ENCODE data around the gene SYTL2. TPM values are rescaled to one million over a fixed set of nuclear protein-coding genes. Genes with fewer than 3 reads are reported as not detected.

Gene SYTL2
- total and polyA plus RNA-seq, 2 experiments from 2014 or later, result 3.4 to 7.2 TPM

GRCh38 chr11:85695546-85695945 is 115.4 kb downstream of the SYTL2 start:
- ATAC-seq (no peak), DNase-seq (ENCODE audit: low spot score) (no peak)
- Histone ChIP-seq H3K4me3 (no peak overlapping the region), H2AFZ (no peak overlapping the region), H3K36me3 (ENCODE audit: insufficient read depth) (no peaks in the 10 kb centered on the region), H3K4me1 (ENCODE audit: insufficient read depth) (peaks cover 2% of the 10 kb centered on the region; the same call in 1 of the 2 replicates), H3K9me2 (ENCODE audit: insufficient read depth) (no peaks in the 10 kb centered on the region), H3F3A (replicated peaks; ENCODE audit: low read depth) (no peaks in the 10 kb centered on the region), H4K20me1 (replicated peaks; ENCODE audit: insufficient read depth) (no peaks in the 10 kb centered on the region), H3K27ac (ENCODE audit: low read depth) (no peak overlapping the region), H3K27me3 (ENCODE audit: insufficient read depth) (no peaks in the 10 kb centered on the region), H3K4me2 (no peak overlapping the region), H3K79me2 (replicated peaks; ENCODE audit: insufficient read depth) (no peaks in the 10 kb centered on the region)
- no peak overlapping the region for H3K27ac Mint-ChIP-seq
- no peak for TF ChIP-seq POLR2AphosphoS5 (IDR thresholded peaks at IDR 0.05; ENCODE audit: low read depth)
- H3K4me3 Mint-ChIP-seq, result no peak overlapping the region
- H3K36me3 Mint-ChIP-seq (ENCODE audit: low read depth), result no peaks in the 10 kb centered on the region
- H3K4me1 Mint-ChIP-seq, result peaks cover 7% of the 10 kb centered on the region
- peaks cover 3% of the 10 kb centered on the region for H3K27me3 Mint-ChIP-seq (ENCODE audit: insufficient read depth, low read depth, poor library complexity)
- no peaks in the 10 kb centered on the region for H3K9me3 Mint-ChIP-seq

DNA sequence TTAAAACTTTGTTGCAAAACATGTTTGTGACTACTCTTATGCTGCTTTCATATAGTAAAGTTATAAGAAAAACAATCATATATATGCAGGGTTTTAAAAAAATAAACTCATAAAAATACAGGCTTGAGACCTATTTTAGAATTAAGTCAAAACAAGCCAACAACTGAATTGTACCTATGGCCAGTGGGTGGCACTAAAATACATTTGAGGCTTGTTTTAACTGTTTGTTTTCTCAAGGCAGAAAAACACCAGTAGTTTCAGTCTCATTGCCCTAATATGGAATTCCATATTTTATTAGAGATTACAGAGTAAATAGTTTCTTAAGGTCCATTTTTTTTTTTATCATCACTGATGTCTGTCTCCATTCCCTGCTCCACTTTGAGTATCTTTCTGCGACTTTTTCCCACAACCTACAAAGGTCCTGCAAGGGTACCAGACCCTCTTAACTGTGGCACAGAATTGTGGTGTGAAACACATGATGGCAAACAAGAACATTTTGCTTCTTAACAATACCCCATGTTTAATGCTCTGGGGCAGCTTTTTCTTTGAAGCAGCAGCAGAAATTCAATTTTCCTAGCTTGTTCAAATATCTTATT is 116.5 kb downstream of the SYTL2 start:
- Mint-ChIP-seq H3K27me3 (ENCODE audit: insufficient read depth, low read depth, poor library complexity) (peaks cover 4% of the 10 kb centered on the region), H3K36me3 (ENCODE audit: low read depth) (no peaks in the 10 kb centered on the region), H3K27ac (no peak overlapping the region), H3K9me3 (no peaks in the 10 kb centered on the region), H3K4me1 (peaks cover 6% of the 10 kb centered on the region), H3K4me3 (no peak overlapping the region)
- no peaks in the 10 kb centered on the region for H3F3A ChIP-seq (replicated peaks; ENCODE audit: low read depth)
- H3K4me3 ChIP-seq, result no peak overlapping the region
- H3K36me3 ChIP-seq (ENCODE audit: insufficient read depth), result no peaks in the 10 kb centered on the region
- H3K4me1 ChIP-seq (ENCODE audit: insufficient read depth), result peaks cover 2% of the 10 kb centered on the region; the same call in 1 of the 2 replicates
- TF ChIP-seq CTCF (conservative IDR thresholded peaks at IDR 0.05; ENCODE audit: low read depth in 2 of 2) (peak; percentile 67 to 72), NANOG (IDR thresholded peaks at IDR 0.05; ENCODE audit: borderline replicate concordance) (no peak)
- H4K20me1 ChIP-seq (replicated peaks; ENCODE audit: insufficient read depth), result no peaks in the 10 kb centered on the region
- no peak; the same call in 1 of the 3 replicates for ATAC-seq
- no peak overlapping the region for H3K4me2 ChIP-seq
- H3K9me2 ChIP-seq (ENCODE audit: insufficient read depth), result no peaks in the 10 kb centered on the region
- DNase-seq (ENCODE audit: low spot score), result peak; percentile 55
- H2AFZ ChIP-seq, result no peak overlapping the region
- H3K27me3 ChIP-seq (ENCODE audit: insufficient read depth), result no peaks in the 10 kb centered on the region
- no peak overlapping the region for H3K27ac ChIP-seq (ENCODE audit: low read depth)
- H3K79me2 ChIP-seq (replicated peaks; ENCODE audit: insufficient read depth), result no peaks in the 10 kb centered on the region

- H3K27me3 ChIP-seq (ENCODE audit: insufficient read depth), result no peaks in the 10 kb centered on the region
- DNase-seq (ENCODE audit: low spot score), result peak; percentile 46
- no peak within 1 kb of the TSS for H3K4me3 ChIP-seq
- no peaks in the 10 kb centered on the region; the same call in 1 of the 2 replicates for H3K4me1 ChIP-seq (ENCODE audit: insufficient read depth)
- no peaks in the 10 kb centered on the region for H3K79me2 ChIP-seq (replicated peaks; ENCODE audit: insufficient read depth)
- TF ChIP-seq NANOG (IDR thresholded peaks at IDR 0.05; ENCODE audit: borderline replicate concordance) (no peak), ZNF331 (CRISPR knock-in tag; IDR thresholded peaks at IDR 0.05; ENCODE audit: low read depth) (no peak), JUNB (IDR thresholded peaks at IDR 0.05; ENCODE audit: unreplicated experiment) (no peak), STAT1 (IDR thresholded peaks at IDR 0.05; ENCODE audit: unreplicated experiment) (no peak), CTCF (conservative IDR thresholded peaks at IDR 0.05; ENCODE audit: low read depth in 2 of 2) (no peak), CREB1 (CRISPR knock-in tag; IDR thresholded peaks at IDR 0.05; ENCODE audit: low read depth) (no peak)
- TF ChIP-seq, protein P1, sequence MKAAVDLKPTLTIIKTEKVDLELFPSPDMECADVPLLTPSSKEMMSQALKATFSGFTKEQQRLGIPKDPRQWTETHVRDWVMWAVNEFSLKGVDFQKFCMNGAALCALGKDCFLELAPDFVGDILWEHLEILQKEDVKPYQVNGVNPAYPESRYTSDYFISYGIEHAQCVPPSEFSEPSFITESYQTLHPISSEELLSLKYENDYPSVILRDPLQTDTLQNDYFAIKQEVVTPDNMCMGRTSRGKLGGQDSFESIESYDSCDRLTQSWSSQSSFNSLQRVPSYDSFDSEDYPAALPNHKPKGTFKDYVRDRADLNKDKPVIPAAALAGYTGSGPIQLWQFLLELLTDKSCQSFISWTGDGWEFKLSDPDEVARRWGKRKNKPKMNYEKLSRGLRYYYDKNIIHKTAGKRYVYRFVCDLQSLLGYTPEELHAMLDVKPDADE (IDR thresholded peaks at IDR 0.05), result no peak
- H3K4me2 ChIP-seq, result no peak within 1 kb of the TSS
- no peaks in the 10 kb centered on the region for H3K36me3 ChIP-seq (ENCODE audit: insufficient read depth)
- peak within 1 kb of the TSS; percentile 73; the same call in 1 of the 2 replicates for H2AFZ ChIP-seq
- H3K27ac ChIP-seq (ENCODE audit: low read depth), result no peak within 1 kb of the TSS
- Mint-ChIP-seq H3K9me3 (no peaks in the 10 kb centered on the region), H3K27me3 (ENCODE audit: insufficient read depth, low read depth, poor library complexity) (peaks cover 4% of the 10 kb centered on the region), H3K36me3 (ENCODE audit: low read depth) (no peaks in the 10 kb centered on the region; the same call in 2 of the 3 replicates), H3K4me1 (peaks cover 4% of the 10 kb centered on the region; the same call in 2 of the 3 replicates), H3K27ac (no peak within 1 kb of the TSS; the same call in none of the 2 replicates), H3K4me3 (no peak within 1 kb of the TSS)
- H3K9me2 ChIP-seq (ENCODE audit: insufficient read depth), result no peaks in the 10 kb centered on the region
- H4K20me1 ChIP-seq (replicated peaks; ENCODE audit: insufficient read depth), result no peaks in the 10 kb centered on the region
- peak; percentile 61 for ATAC-seq
- H3F3A ChIP-seq (replicated peaks; ENCODE audit: low read depth), result no peaks in the 10 kb centered on the region
Observed at GRCh38 chr11:85685820-85686459, 125.0 kb downstream of the SYTL2 start, which contains the start of gene CCDC89. TSS of gene CCDC89 (minus strand) at chr11:85686195. CDS start at chr11:85686130, 65 bp downstream.

Measured in GM23338 (cell line).